Fibroblast of lung (primary cell): Measurements from ENCODE around the gene METTL25B. TPM values are rescaled to one million over a fixed set of nuclear protein-coding genes. Genes with fewer than 3 reads are reported as not detected.

Experiments used
- DNase-seq, 2 donors: peaks; one replicate each; pipeline versions ENCODE4 v3.0.0 to v3.0.0-alpha.2; 2010; ENCODE audit warnings: low read depth in 2 of 2
- H2AFZ ChIP-seq: 2 replicates; pipeline ENCODE4 v1.5.1; 2012; ENCODE audit warnings: low read length, control low read depth, inconsistent platforms
- H3K27ac ChIP-seq: 2 replicates; pipeline ENCODE4 v1.5.1; 2011; ENCODE audit warnings: low read length, control low read depth; ENCODE audit not compliant: insufficient read depth
- H3K27me3 ChIP-seq: 2 replicates; pipeline ENCODE4 v1.5.1; 2011; ENCODE audit warnings: mild to moderate bottlenecking, low read length; ENCODE audit not compliant: control insufficient read depth, insufficient read depth
- H3K36me3 ChIP-seq: 2 replicates; pipeline ENCODE4 v1.5.1; 2011; ENCODE audit warnings: low read length; ENCODE audit not compliant: control insufficient read depth, insufficient read depth
- H3K4me1 ChIP-seq: 2 replicates; pipeline ENCODE4 v1.5.1; 2011; ENCODE audit warnings: low read length; ENCODE audit not compliant: control insufficient read depth, insufficient read depth; ENCODE audit errors: extremely low read depth
- H3K4me2 ChIP-seq: 2 replicates; pipeline ENCODE4 v1.5.1; 2011; ENCODE audit warnings: low read length, control low read depth; ENCODE audit not compliant: insufficient read depth; ENCODE audit errors: extremely low read depth
- H3K4me3 ChIP-seq, 4 experiments: fragments of 200-600 bp in 1 of 4; sonication (generic) in 1 of 4; replicated peaks in 1 of 4; 2 replicates each; pipeline ENCODE4 v1.5.1; 2011 to 2016; ENCODE audit warnings: low read length in 4 of 4, low read depth in 3 of 4, mild to moderate bottlenecking in 3 of 4, control low read depth in 2 of 4, inconsistent platforms in 1 of 4, mixed read lengths in 1 of 4; ENCODE audit not compliant: insufficient read depth in 1 of 4; ENCODE audit errors: control extremely low read depth in 1 of 4
- H3K79me2 ChIP-seq: 2 replicates; pipeline ENCODE4 v1.5.1; 2012; ENCODE audit warnings: mild to moderate bottlenecking, low read length, inconsistent platforms; ENCODE audit not compliant: control insufficient read depth, insufficient read depth
- H3K9ac ChIP-seq: 2 replicates; pipeline ENCODE4 v1.5.1; 2011; ENCODE audit warnings: mild to moderate bottlenecking, low read length, control low read depth; ENCODE audit not compliant: insufficient read depth
- H3K9me3 ChIP-seq: 2 replicates; pipeline ENCODE4 v1.5.1; 2012; ENCODE audit warnings: low read depth, low read length; ENCODE audit not compliant: control insufficient read depth, insufficient read depth
- H4K20me1 ChIP-seq: 2 replicates; pipeline ENCODE4 v1.5.1; 2011; ENCODE audit warnings: low read length; ENCODE audit not compliant: control insufficient read depth, insufficient read depth; ENCODE audit errors: extremely low read depth
- EZH2 ChIP-seq: IDR thresholded peaks from 2 replicates; pipeline ENCODE4 v1.5.1; 2012; ENCODE audit warnings: low read length, control low read depth, mild to moderate bottlenecking; ENCODE audit errors: missing control alignments
- polyA plus RNA-seq, 2 donors: library from polyadenylated mRNA; depleted of rRNA in 1 of 2; stranded (reverse) in 1 of 2; unstranded in 1 of 2; fragments of >200 nt; gene quantifications; 2 replicates each; pipeline ENCODE4 v1.2.1, GENCODE V29; 2011 to 2012; ENCODE audit warnings: missing spikeins in 1 of 2
- total RNA-seq: library from RNA; depleted of rRNA; stranded (reverse); fragments of >200 nt; gene quantifications from 2 replicates; pipeline ENCODE4 v1.2.1, GENCODE V29; 2014
- TF ChIP-seq, protein P1 (sequence below), 2 donors: IDR thresholded peaks in 1 of 2; conservative IDR thresholded peaks in 1 of 2; 1 replicate in 1 of 2; 2 replicates in 1 of 2; pipeline ENCODE4 v1.5.1; 2011 to 2012; ENCODE audit warnings: low read length in 2 of 2, control low read depth in 1 of 2, inconsistent platforms in 1 of 2, low read depth in 1 of 2, mild to moderate bottlenecking in 1 of 2

The METTL25B gene
- total and polyA plus RNA-seq, 2 donors (not counting 1 experiment from before 2014, with no cell fraction given), result 5.5 to 17.3 TPM

DNA sequence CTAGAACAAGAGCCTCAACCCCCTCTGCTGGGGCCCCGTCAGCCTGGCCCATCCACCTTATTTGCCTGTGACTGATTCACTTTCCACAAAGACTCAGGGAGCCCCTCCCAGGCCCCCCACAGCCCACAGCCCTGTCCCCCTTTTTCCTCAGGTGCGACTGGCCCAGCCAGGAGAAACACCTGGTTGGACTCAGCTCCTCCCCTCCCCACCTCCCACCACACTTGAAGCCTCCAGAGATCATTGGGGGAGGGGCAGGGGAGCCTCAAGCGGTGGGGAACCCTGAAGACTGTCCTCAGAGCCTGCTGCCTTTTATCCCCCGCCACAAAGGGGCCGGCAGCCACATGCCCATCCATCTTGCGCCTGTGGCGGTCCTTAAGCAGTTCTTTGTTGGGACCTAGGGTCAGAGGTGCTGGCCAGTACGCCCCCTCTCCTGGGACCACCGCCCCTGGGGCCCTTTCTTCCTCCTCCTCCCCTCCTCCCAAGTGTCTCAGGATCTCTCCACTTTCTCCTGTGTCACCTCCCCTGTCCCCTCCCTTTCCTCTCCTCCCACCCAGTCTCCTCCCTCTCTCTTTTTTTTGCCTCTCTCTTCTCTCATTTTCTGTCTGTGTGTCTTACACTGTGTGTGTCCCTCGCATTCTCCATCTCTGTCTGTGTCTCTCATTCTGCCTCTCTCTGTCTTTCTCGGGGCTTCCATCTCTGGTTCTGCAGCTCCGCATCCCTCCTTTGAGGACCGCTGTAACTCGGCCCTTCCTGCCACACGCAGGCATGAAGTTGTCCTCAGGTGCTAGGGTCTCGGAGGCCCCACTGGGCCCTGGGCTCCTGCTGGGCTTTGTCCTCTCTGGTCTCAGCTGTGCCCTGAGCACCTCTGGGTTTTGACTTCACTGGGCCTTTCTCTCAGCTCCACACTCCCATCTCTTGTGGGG is 35.1 kb upstream of the METTL25B start:
- Histone ChIP-seq H3K4me1 (peaks cover 15% of the 10 kb centered on the region), H3K9me3 (no peaks in the 10 kb centered on the region), H4K20me1 (no peaks in the 10 kb centered on the region), H3K79me2 (no peaks in the 10 kb centered on the region), H3K4me2 (no peak overlapping the region), H3K27ac (no peak overlapping the region), H3K4me3 (no peak overlapping the region), H3K36me3 (no peaks in the 10 kb centered on the region), H3K9ac (no peak overlapping the region), H3K27me3 (no peaks in the 10 kb centered on the region), H2AFZ (no peak overlapping the region)
- no peak for DNase-seq
- TF ChIP-seq, protein P1, sequence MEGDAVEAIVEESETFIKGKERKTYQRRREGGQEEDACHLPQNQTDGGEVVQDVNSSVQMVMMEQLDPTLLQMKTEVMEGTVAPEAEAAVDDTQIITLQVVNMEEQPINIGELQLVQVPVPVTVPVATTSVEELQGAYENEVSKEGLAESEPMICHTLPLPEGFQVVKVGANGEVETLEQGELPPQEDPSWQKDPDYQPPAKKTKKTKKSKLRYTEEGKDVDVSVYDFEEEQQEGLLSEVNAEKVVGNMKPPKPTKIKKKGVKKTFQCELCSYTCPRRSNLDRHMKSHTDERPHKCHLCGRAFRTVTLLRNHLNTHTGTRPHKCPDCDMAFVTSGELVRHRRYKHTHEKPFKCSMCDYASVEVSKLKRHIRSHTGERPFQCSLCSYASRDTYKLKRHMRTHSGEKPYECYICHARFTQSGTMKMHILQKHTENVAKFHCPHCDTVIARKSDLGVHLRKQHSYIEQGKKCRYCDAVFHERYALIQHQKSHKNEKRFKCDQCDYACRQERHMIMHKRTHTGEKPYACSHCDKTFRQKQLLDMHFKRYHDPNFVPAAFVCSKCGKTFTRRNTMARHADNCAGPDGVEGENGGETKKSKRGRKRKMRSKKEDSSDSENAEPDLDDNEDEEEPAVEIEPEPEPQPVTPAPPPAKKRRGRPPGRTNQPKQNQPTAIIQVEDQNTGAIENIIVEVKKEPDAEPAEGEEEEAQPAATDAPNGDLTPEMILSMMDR (conservative IDR thresholded peaks at IDR 0.05 in 1 of 2, IDR thresholded peaks at IDR 0.05 in 1 of 2; ENCODE audit: low read depth in 1 of 2, low read length in 2 of 2), result no peak
- TF ChIP-seq EZH2, result no peak

DNA sequence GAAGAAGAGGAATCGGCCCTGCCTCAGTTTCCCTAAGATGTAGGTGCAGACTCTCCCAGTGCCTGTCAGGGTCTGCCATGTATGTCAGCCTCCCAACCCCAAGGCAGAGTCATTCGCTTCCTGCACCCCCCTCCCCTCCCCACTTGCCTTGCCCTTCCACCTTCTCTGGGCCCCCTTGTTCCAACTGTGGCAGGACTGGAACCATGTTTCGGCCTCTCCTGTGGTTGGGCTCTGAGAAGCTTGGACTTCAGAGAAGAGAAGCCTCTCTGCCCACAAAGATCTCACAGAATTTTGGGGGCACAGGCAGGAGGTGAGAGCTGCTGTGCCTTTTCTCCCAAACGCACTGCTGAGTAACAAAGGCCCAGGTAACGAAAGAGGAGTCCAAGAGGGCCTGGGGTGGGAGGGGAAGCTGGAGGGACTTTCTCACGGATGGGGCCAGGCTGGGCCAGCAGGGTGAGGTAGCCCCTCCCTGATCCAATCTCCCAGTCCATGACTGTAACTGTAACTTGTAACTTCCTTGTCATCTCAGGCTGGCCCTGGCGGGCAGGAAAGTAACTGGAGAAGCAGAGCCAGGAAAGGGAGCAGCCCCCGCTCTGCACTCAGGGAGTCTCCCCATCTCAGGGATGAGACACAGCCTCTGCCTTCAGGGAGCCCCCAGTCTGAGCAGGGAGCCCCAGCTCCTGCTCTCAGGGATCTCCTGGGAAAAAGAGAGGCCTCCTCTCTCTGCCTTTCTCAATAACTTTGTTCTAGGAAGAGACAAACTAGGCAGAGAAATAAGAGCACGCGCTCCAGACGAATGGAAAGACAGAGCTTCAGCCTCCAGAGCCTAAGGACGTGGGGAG is 34.2 kb upstream of the METTL25B start:
- no peak for DNase-seq
- no peaks in the 10 kb centered on the region for H3K9me3 ChIP-seq
- no peak overlapping the region for H3K4me2 ChIP-seq
- no peaks in the 10 kb centered on the region for H3K79me2 ChIP-seq
- H3K4me3 ChIP-seq, result no peak overlapping the region
- H3K27me3 ChIP-seq, result no peaks in the 10 kb centered on the region
- peaks cover 15% of the 10 kb centered on the region for H3K4me1 ChIP-seq
- no peak overlapping the region for H3K27ac ChIP-seq
- H3K36me3 ChIP-seq, result no peaks in the 10 kb centered on the region
- H3K9ac ChIP-seq, result no peak overlapping the region
- TF ChIP-seq, protein P1 (conservative IDR thresholded peaks at IDR 0.05 in 1 of 2, IDR thresholded peaks at IDR 0.05 in 1 of 2; ENCODE audit: low read depth in 1 of 2, low read length in 2 of 2), result no peak
- no peak for TF ChIP-seq EZH2
- H2AFZ ChIP-seq, result no peak overlapping the region
- H4K20me1 ChIP-seq, result no peaks in the 10 kb centered on the region

DNA sequence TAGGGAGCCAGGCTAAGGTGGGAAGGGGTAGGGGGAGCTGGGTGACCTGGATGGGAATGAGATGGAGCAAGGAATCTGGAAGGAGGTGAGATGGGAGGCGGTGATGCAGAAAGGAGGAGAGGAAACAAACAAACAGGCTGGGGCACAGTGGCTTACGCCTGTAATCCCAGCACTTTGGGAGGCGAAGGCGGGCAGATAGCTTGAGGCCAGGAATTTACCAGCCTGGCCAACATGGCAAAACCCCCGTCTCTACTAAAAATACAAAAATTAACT is 33.6 kb upstream of the METTL25B start:
- Histone ChIP-seq H4K20me1 (no peaks in the 10 kb centered on the region), H2AFZ (no peak overlapping the region), H3K4me3 (no peak overlapping the region), H3K9ac (no peak overlapping the region), H3K27me3 (no peaks in the 10 kb centered on the region), H3K79me2 (no peaks in the 10 kb centered on the region), H3K27ac (no peak overlapping the region), H3K4me2 (no peak overlapping the region), H3K4me1 (peaks cover 11% of the 10 kb centered on the region), H3K9me3 (no peaks in the 10 kb centered on the region), H3K36me3 (no peaks in the 10 kb centered on the region)
- no peak for DNase-seq
- TF ChIP-seq, protein P1 (conservative IDR thresholded peaks at IDR 0.05 in 1 of 2, IDR thresholded peaks at IDR 0.05 in 1 of 2; ENCODE audit: low read depth in 1 of 2, low read length in 2 of 2), result no peak
- no peak for TF ChIP-seq EZH2
